Ovary (tissue), 9 donors: Measurements from ENCODE around the gene RHOV. TPM values are rescaled to one million over a fixed set of nuclear protein-coding genes. Genes with fewer than 3 reads are reported as not detected.

Experiments used
- DNase-seq, 5 donors: peaks; one replicate each; pipeline ENCODE4 v3.0.0-alpha.2; 2019 to 2020
- H3K27ac ChIP-seq, 2 donors: fragments of 200-600 bp; one replicate each; pipeline versions ENCODE4 v1.5.1 to v1.8.0; 2019 to 2022
- H3K27me3 ChIP-seq: fragments of 200-600 bp; one replicate; pipeline ENCODE4 v1.8.0; 2022
- H3K36me3 ChIP-seq: fragments of 200-600 bp; sonication (generic); one replicate; pipeline ENCODE4 v1.5.1; 2019
- H3K4me1 ChIP-seq: one replicate; pipeline ENCODE4 v1.8.1; 2013; ENCODE audit warnings: mild to moderate bottlenecking, moderate library complexity; ENCODE audit not compliant: insufficient read depth
- H3K4me3 ChIP-seq: fragments of 200-600 bp; sonication (generic); one replicate; pipeline ENCODE4 v1.5.1; 2017
- H3K9me3 ChIP-seq, 2 donors: fragments of 200-600 bp in 1 of 2; sonication (generic) in 1 of 2; one replicate each; pipeline versions ENCODE4 v1.5.1 to v1.8.1; 2013 to 2019; ENCODE audit warnings: mild to moderate bottlenecking in 1 of 2, moderate library complexity in 1 of 2
- CTCF ChIP-seq, 3 donors: fragments of 450-650 bp in 2 of 3; fragments of 200-600 bp in 1 of 3; IDR thresholded peaks; one replicate each; pipeline versions ENCODE4 v1.5.1 to v1.8.0; 2016 to 2022; ENCODE audit warnings: antibody characterized with exemption in 3 of 3, mild to moderate bottlenecking in 1 of 3
- EP300 ChIP-seq: sonication (generic); formaldehyde crosslinking; IDR thresholded peaks from one replicate; pipeline ENCODE4 v1.6.1; 2017; ENCODE audit warnings: antibody characterized with exemption
- POLR2A ChIP-seq: fragments of 450-650 bp; IDR thresholded peaks from one replicate; pipeline ENCODE4 v1.6.1; 2017; ENCODE audit warnings: antibody characterized with exemption, mild to moderate bottlenecking, moderate library complexity
- WGBS, 3 donors: extraction: QIAGEN DNeasy Blood & Tissue Kit in 1 of 3; methylation state at CpG; one replicate each; pipeline versions ENCODE4 v1.1.5 to v1.1.7; 2013 to 2017; 5-methylcytosine and 5-hydroxymethylcytosine counted together
- intact Hi-C, 4 donors: fragments of 100-400 bp; cut with DNase I; formaldehyde crosslinking; loops; one replicate each; pipeline versions ENCODE4 v1.11.0 to v1.15.1; 2022 to 2023
- polyA plus RNA-seq, 2 donors: library from polyadenylated mRNA; stranded (reverse); fragments of 200-250 nt in 1 of 2; fragments of 350-450 nt in 1 of 2; fragmentation: Illumina TruSeq in 1 of 2; extraction: RNeasy Lipid Tissue Mini Kit (QIAGEN cat#74804) in 1 of 2; gene quantifications; one replicate each; pipeline ENCODE4 v1.2.3, GENCODE V29; 2013 to 2014
- total RNA-seq, 7 donors: library from RNA; depleted of rRNA in 2 of 7; stranded (reverse); fragments of >200 nt in 2 of 7; fragmentation: NEBNext Ultra II Directional in 3 of 7; extraction: Animal tissue kit (Norgen Biotek cat#: 25700) in 3 of 7; gene quantifications; one replicate each; pipeline versions ENCODE4 v1.1.0 to v1.2.4, GENCODE V29; 2016 to 2023
- donor health status: DM: no; HTN: no; CAD: no; lungs with moderate emphysema.
- donor health status: DM: no; HTN: no; CAD: no.
- donor health status: Bipolar disorder and iron deficiency.
- donor health status: DM: yes; HTN: yes; CAD: no.
- donor health status: DM: no; HTN: no; CAD: no.
- donor health status: DM: yes; HTN: yes; CAD: no.

Gene RHOV
- total and polyA plus RNA-seq, 9 donors, result 0.07 to 3.4 (median 0.26) TPM; not detected in 3

DNA sequence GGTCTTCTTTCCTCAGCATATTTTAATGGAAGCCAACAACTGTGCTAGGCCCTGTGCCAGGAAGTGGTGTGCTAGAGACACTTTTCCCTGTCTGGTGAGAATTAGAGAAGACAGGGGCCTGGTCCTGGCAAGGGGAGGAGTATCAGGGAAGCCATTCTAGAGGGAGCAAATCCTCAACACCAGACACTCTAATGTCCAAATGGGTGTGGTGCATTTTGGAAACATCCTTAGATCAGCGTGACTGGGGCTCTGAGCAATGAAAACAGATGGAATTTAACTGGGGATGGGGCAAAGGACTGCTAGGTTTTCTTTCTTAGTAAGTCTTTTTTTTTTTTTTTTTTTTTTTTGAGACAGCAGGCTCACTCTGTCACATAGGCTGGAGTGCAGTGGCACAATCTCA lies 12.6 kb upstream of the RHOV start:
- Histone ChIP-seq H3K4me3 (no peak overlapping the region), H3K9me3 (no peaks in the 10 kb centered on the region), H3K4me1 (no peaks in the 10 kb centered on the region), H3K27me3 (no peaks in the 10 kb centered on the region), H3K27ac (no peak overlapping the region), H3K36me3 (no peaks in the 10 kb centered on the region)
- 62 to 74% (median 67%) methylated on average over 1 of the region's 1 CpG for WGBS, 3 donors
- TF ChIP-seq EP300 (no peak), POLR2A (no peak), CTCF (IDR thresholded peaks at IDR 0.05) (no peak)
- DNase-seq, result no peak
- intact Hi-C loops, result no loop called here

DNA sequence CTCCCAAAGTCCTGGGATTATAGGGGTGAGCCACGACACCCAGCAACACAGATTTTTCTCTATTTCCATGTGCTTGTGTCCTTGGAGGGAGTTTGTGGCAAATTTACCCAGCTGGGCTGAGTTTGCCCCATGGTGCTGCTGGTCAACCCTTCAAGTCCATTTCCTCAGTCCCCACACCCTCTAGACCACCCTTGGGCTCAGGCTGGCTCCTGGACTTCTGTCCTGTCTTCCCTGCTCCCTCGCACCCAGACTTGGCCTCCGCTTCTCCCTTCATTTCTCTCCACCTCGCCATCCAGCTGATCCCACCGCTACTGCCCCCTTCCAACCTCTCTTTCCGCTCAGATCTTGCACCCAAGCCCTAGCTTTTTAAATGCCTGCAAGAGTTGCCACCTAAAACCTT lies 7.3 kb upstream of the RHOV start:
- Histone ChIP-seq H3K27me3 (no peaks in the 10 kb centered on the region), H3K27ac (no peak overlapping the region), H3K4me3 (no peak overlapping the region), H3K36me3 (no peaks in the 10 kb centered on the region), H3K4me1 (no peaks in the 10 kb centered on the region), H3K9me3 (no peaks in the 10 kb centered on the region)
- TF ChIP-seq EP300, result no peak
- no peak for TF ChIP-seq CTCF (IDR thresholded peaks at IDR 0.05)
- no peak for TF ChIP-seq POLR2A
- intact Hi-C loops, result no loop called here
- DNase-seq, result no peak
- WGBS, 3 donors, result 93 to 94% (median 93%) methylated on average over 6 of the region's 6 CpGs

- no peaks in the 10 kb centered on the region for H3K9me3 ChIP-seq
- H3K27me3 ChIP-seq, result no peaks in the 10 kb centered on the region
- intact Hi-C loops, result no loop called here
- TF ChIP-seq POLR2A (no peak), EP300 (no peak), CTCF (IDR thresholded peaks at IDR 0.05) (no peak)
- no peaks in the 10 kb centered on the region for H3K36me3 ChIP-seq
- H3K4me1 ChIP-seq, result no peaks in the 10 kb centered on the region
- 76 to 87% (median 81%) methylated on average over 6 of the region's 6 CpGs for WGBS, 3 donors
- no peak overlapping the region for H3K27ac ChIP-seq
- no peak overlapping the region for H3K4me3 ChIP-seq
- DNase-seq, result no peak
These were observed 5.6 kb upstream of the RHOV start for GRCh38 chr15:40879609-40880008.

DNA sequence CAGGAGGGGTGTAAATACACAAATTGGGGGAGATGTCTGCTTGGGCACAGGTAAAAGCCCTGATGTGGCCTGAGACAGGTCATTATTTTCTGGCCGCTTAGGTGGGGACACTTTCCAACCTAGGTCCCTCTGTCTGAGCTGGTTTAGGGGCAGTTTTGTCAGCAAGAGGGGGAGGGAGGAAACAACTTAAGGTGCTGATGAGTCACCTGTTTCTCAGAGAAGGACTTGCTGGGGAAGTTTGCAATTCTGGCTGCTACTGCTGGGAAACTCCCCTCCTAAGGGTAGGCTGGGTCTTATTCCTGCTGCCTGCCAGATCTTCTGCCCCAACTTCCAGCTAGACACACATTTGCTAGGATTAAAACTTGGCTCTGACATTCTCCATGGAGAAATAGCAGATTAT lies 4.8 kb upstream of the RHOV start:
- H3K27me3 ChIP-seq, result no peaks in the 10 kb centered on the region
- no peaks in the 10 kb centered on the region for H3K4me1 ChIP-seq
- no peak overlapping the region for H3K27ac ChIP-seq
- no peak overlapping the region for H3K4me3 ChIP-seq
- intact Hi-C loops, result no loop called here
- no peaks in the 10 kb centered on the region for H3K36me3 ChIP-seq
- no peak for TF ChIP-seq CTCF (IDR thresholded peaks at IDR 0.05)
- no peak for TF ChIP-seq EP300
- no peak for TF ChIP-seq POLR2A
- H3K9me3 ChIP-seq, result no peaks in the 10 kb centered on the region
- 90 to 95% (median 95%) methylated on average over 1 of the region's 1 CpG for WGBS, 3 donors
- no peak for DNase-seq

DNA sequence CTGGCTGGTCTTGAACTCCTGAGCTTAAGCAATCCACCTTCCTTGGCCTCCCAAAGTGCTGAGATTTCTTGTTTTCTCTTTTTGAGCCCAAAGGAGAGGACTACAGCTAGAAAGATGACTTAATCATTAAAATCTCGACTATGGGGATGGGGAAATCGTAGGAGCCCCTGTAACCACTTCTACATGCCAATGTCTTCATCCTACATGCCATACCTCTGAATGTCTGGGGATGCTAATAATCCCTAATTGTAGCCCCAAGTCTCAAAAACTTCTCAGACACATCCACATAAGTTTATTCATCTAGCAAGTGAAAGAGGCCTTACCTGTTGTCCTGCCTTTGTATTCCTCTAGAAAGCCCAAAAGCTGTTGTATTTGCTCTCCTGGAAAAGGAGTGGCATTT lies 3.7 kb upstream of the RHOV start:
- no peak overlapping the region for H3K4me3 ChIP-seq
- no peaks in the 10 kb centered on the region for H3K36me3 ChIP-seq
- WGBS, 3 donors, result 68 to 84% (median 76%) methylated on average over 2 of the region's 2 CpGs
- intact Hi-C loops, result no loop called here
- H3K27me3 ChIP-seq, result no peaks in the 10 kb centered on the region
- no peak for DNase-seq
- no peak overlapping the region for H3K27ac ChIP-seq
- no peaks in the 10 kb centered on the region for H3K9me3 ChIP-seq
- H3K4me1 ChIP-seq, result peaks cover 3% of the 10 kb centered on the region
- no peak for TF ChIP-seq POLR2A
- no peak for TF ChIP-seq EP300
- TF ChIP-seq CTCF (IDR thresholded peaks at IDR 0.05), result no peak
